T-helper 2 cell treated with Interferon-gamma antibody and Interleukin-4, amounts not matched to agents 100 ng/mL and 5 ng/mL, for 36 hours (primary cell): Measurements from ENCODE around the gene P2RX7. TPM values are rescaled to one million over a fixed set of nuclear protein-coding genes. Genes with fewer than 3 reads are reported as not detected.
"Not testable (repeated sequence)": the region's sequence is repeated elsewhere in the genome, so short reads cannot be mapped to it uniquely, and the experiment has no call there.

Experiments
- intact Hi-C: fragments of 100-400 bp; cut with micrococcal nuclease; formaldehyde crosslinking; loops from one replicate; pipeline ENCODE4 v1.15.1; 2023
- total RNA-seq: library from RNA; stranded (reverse); gene quantifications from 2 replicates; pipeline ENCODE4 v1.2.3, GENCODE V29; 2022

P2RX7 gene
- total RNA-seq, 1 donor from 2014 or later, result 15.1 TPM

DNA sequence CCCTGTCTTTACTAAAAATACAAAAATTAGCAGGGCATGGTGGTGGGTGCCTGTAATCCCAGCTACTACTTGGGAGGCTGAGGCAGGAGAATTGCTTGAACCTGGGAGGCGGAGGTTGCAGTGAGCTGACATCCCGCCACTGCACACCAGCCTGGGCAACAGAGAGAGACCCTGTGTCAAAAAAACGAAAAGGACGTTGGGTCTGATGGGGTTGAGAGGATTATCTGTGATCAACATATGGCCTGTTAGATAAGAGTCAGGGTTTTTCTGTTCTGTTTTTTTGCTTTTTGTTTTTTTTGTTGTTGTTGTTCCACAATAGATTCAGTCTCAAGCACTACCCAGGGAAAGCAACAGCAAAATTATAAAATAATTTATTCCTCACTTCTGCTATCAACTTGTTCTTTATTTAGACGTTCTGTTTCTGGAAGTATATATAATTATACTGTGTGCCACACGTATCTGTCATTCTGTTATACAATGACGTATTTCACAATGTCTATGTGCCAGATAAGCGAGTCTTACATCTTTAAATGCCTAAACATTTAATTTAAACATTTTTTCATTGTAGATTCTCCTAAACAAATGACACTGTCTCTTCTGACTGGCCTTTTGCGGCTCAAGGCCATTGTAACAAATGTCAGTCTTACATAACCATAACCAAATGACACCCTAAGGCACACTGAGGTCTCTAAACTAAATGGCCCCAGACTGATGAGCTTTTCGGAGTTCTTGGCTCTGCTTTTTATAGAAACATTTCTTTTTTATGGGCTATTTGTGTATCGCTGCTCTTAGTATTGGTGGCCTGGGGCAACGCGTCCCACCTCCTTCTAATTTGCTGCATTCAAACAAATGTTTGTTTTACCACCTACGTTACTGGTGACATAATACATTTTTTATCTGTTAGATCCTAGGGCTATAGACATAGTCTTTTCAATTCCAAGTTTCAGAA is 70.0 kb downstream of the P2RX7 start:
- intact Hi-C loops, result no loop called here

GRCh38 chr12:121203482-121203881 is 70.8 kb downstream of the P2RX7 start:
- intact Hi-C loops, result no loop called here

GRCh38 chr12:121205491-121205890 is 72.8 kb downstream of the P2RX7 start:
- intact Hi-C loops, result no loop called here

DNA sequence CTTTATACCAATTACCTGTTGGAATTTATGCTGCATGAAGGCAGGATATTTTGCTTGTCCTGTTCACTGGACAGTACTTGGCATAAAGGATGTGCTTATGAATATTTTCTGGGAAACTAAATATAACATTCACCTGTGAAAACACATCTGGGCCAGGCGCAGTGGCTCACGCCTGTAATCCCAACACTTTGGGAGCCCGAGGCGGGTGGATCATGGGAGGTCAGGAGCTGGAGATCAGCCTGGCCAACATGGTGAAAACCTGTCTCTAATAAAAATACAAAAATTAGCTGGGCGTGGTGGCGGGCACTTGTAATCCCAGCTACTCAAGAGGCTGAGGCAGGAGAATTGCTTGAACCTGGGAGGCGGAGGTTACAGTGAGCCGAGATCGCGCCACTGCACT is 75.9 kb downstream of the P2RX7 start:
- intact Hi-C loops, result not testable (repeated sequence)

GRCh38 chr12:121209221-121209620 is 76.5 kb downstream of the P2RX7 start:
- intact Hi-C loops, result no loop called here

GRCh38 chr12:121209624-121210572 is 77.2 kb downstream of the P2RX7 start, which contains the start of gene P2RX4:
Gene P2RX4 (plus strand): TSS chr12:121210129. CDS start chr12:121210165, 36 bp downstream.
- intact Hi-C loops, result loop anchor here (1.0 to 5.0 kb wide), 3 partner anchors 13 to 193 kb away; partner anchors contain the start of gene C12orf43

DNA sequence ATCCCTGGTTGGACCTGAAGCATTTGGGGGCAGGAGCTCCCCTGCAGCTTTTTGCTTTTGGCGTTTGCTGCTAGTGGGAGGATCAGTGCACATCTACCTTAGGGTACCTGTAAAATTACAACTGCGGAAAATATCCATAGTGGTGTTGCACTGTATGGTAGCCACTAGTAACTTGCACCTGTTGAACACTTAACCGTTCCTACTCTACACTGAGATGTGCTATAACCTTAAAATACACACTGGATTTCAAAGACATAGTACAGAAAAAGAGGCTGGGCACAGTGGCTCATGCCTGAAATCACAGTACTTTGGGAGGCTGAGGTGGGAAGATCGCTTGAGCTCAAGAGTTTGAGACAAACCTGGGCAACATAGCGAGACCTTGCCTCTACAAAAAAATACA is 80.2 kb downstream of the P2RX7 start:
- intact Hi-C loops, result loop anchor here (5.0 kb wide), 1 partner anchor 196 kb away; the partner anchor contains the start of gene C12orf43

GRCh38 chr12:121214166-121214777 is 81.6 kb downstream of the P2RX7 start:
- intact Hi-C loops, result loop anchor here (5.0 kb wide), 1 partner anchor 197 kb away; the partner anchor contains the start of gene C12orf43

- intact Hi-C loops, result loop anchor here (5.0 kb wide), 1 partner anchor 198 kb away; the partner anchor contains the start of gene C12orf43
Observed at GRCh38 chr12:121214855-121215745, 82.4 kb downstream of the P2RX7 start.

GRCh38 chr12:121216102-121216501 is 83.4 kb downstream of the P2RX7 start:
- intact Hi-C loops, result no loop called here

DNA sequence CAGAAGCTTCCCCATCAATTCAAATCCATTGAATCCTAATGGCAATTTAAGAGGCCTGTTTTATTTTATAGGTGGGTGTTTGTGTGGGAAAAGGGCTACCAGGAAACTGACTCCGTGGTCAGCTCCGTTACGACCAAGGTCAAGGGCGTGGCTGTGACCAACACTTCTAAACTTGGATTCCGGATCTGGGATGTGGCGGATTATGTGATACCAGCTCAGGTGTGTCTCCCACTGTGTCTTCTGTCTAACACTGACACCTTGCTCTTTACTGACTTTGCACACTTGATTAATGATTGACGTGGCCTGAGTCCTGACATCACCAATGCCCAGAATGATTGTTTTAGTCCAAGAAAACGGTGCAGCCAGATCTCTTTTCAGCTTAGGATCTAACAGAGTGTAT is 84.4 kb downstream of the P2RX7 start:
- intact Hi-C loops, result no loop called here

- intact Hi-C loops, result no loop called here
Observed at GRCh38 chr12:121217761-121218160, 85.1 kb downstream of the P2RX7 start.

DNA sequence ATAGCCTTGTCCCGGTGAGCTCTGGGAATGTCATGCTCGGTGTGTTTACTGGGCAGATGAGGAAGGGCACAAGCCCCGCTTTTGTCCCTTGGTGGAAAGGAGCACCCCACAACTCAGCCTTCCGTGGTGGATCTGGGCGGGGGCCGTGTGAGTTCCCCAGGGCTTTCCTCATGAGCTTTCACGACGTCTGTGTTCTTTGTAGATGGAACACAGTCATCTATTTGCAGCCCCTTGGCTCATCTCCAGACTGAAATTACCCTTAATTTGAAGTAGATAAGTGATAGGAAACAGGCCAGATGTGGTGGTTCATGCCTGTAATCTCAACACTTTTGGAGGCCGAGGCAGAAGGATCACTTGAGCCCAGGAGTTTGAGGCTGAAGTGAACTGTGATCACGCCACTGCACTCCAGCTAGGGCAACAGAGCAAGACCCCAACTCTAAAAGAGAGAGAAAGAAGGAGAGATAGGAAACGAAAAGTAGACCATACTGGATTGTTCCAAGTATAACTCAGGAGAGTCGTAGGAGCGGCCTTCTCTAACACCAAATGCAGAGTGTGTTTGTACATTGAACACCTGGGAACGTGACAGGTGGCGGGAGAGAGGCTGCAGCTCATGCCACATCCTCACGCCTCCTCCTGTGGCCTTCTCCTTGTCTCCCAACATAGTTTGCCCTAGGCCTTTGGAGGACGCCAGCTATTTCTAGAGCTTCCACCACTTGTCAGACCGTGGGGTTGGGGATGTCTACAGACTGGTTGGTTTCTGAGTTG is 86.1 kb downstream of the P2RX7 start:
- intact Hi-C loops, result no loop called here

GRCh38 chr12:121219353-121219986 is 86.8 kb downstream of the P2RX7 start:
- intact Hi-C loops, result no loop called here

DNA sequence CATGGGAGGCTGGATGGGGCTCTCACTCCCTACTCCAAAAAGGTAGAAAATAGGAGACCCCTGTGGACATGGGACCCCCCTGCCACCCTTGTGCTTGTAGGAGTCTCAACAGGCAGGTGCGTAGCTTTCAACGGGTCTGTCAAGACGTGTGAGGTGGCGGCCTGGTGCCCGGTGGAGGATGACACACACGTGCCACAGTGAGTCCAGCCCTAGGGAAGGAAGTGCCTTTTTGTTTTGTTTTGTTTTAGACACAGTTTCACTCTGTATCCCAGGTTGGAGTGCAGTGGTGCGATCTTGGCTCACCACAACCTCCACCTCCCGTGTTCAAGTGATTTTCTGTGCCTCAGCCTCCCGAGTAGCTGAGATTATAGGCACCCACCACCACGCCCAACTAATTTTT is 90.2 kb downstream of the P2RX7 start:
- intact Hi-C loops, result loop anchor here (1.0 to 5.0 kb wide), 2 partner anchors 13 to 96 kb away; partner anchors contain the start of gene P2RX4

- intact Hi-C loops, result loop anchor here (1.0 to 5.0 kb wide), 2 partner anchors 13 to 96 kb away; partner anchors contain the start of gene P2RX4
Observed at GRCh38 chr12:121223292-121224285, 90.9 kb downstream of the P2RX7 start.

- intact Hi-C loops, result loop anchor here (5.0 kb wide), 1 partner anchor 97 kb away; no protein-coding TSS in a partner anchor
Observed at GRCh38 chr12:121224591-121224990, 91.9 kb downstream of the P2RX7 start.
